Stimulated activated CD8-positive, alpha-beta memory T cell treated with anti-CD3 and anti-CD28 coated beads, Interleukin-7, amount 100 ng/mL, for 4 hours (primary cell): Measurements from ENCODE around the gene PTPRN2.
"Not testable (repeated sequence)": the region's sequence is repeated elsewhere in the genome, so short reads cannot be mapped to it uniquely, and the experiment has no call there.

Experiments used
- DNase-seq, 2 donors: peaks; one replicate each; pipeline ENCODE4 v3.0.0-alpha.2; 2020; ENCODE audit warnings: low read depth in 2 of 2

PTPRN2 gene

GRCh38 chr7:157695609-157696008 lies 892.0 kb downstream of the PTPRN2 start:
- DNase-seq = not testable (repeated sequence)

GRCh38 chr7:157694376-157694665 lies 893.3 kb downstream of the PTPRN2 start:
- no peak for DNase-seq

- no peak for DNase-seq
These were observed 893.9 kb downstream of the PTPRN2 start for GRCh38 chr7:157693521-157694375.

- DNase-seq = no peak
These were observed 894.5 kb downstream of the PTPRN2 start for GRCh38 chr7:157693071-157693520.

- DNase-seq = no peak
These were observed 895.1 kb downstream of the PTPRN2 start for GRCh38 chr7:157692460-157693011.

- no peak for DNase-seq
These were observed 895.8 kb downstream of the PTPRN2 start for GRCh38 chr7:157691586-157692459.

- DNase-seq = no peak
These were observed 896.6 kb downstream of the PTPRN2 start for GRCh38 chr7:157690833-157691585.

- no peak for DNase-seq
These were observed 897.4 kb downstream of the PTPRN2 start for GRCh38 chr7:157690058-157690832.

GRCh38 chr7:157689269-157690057 lies 898.2 kb downstream of the PTPRN2 start:
- no peak for DNase-seq

- DNase-seq = no peak
These were observed 898.9 kb downstream of the PTPRN2 start for GRCh38 chr7:157688533-157689268.

- no peak for DNase-seq
These were observed 899.6 kb downstream of the PTPRN2 start for GRCh38 chr7:157687845-157688532.

GRCh38 chr7:157687158-157687557 lies 900.5 kb downstream of the PTPRN2 start:
- no peak for DNase-seq

- DNase-seq = no peak
These were observed 901.2 kb downstream of the PTPRN2 start for GRCh38 chr7:157686285-157686894.

- no peak for DNase-seq
These were observed 902.0 kb downstream of the PTPRN2 start for GRCh38 chr7:157685430-157686284.

GRCh38 chr7:157684909-157685429 lies 902.7 kb downstream of the PTPRN2 start:
- DNase-seq = no peak

GRCh38 chr7:157684157-157684908 lies 903.3 kb downstream of the PTPRN2 start:
- no peak for DNase-seq
